SU-DHL-6 (cell line): ENCODE data around the gene TNNI3K.

ENCODE experiments used
- H2AFZ ChIP-seq: fragments of 200-600 bp; sonication (generic); 2 replicates; pipeline ENCODE4 v1.6.1; 2014; ENCODE audit warnings: low read depth, mild to moderate bottlenecking, moderate library complexity, mixed read lengths, antibody characterized with exemption, low read length; ENCODE audit not compliant: severe bottlenecking
- H3F3A ChIP-seq: fragments of 200-600 bp; shearing (Covaris generic); 2 replicates; pipeline ENCODE4 v1.6.0; 2016; ENCODE audit warnings: antibody characterized with exemption, mild to moderate bottlenecking; ENCODE audit not compliant: insufficient read depth
- H3K27ac ChIP-seq: fragments of 200-600 bp; sonication (generic); 2 replicates; pipeline ENCODE4 v1.5.1; 2016; ENCODE audit warnings: low read depth, mild to moderate bottlenecking, low read length, moderate library complexity, mixed read lengths
- H3K27me3 ChIP-seq: fragments of 200-600 bp; sonication (generic), shearing (Covaris generic); 2 replicates; pipeline ENCODE4 v1.6.0; 2014; ENCODE audit warnings: mild to moderate bottlenecking, low read length
- H3K36me3 ChIP-seq: fragments of 200-600 bp; sonication (generic); 2 replicates; pipeline ENCODE4 v1.6.1; 2014; ENCODE audit warnings: mild to moderate bottlenecking, low read length, mixed read lengths
- H3K4me2 ChIP-seq: fragments of 300-600, 200-600 bp; shearing (Covaris generic), sonication (generic); 2 replicates; pipeline ENCODE4 v1.6.0; 2014; ENCODE audit warnings: low read length, low read depth, mild to moderate bottlenecking; ENCODE audit not compliant: poor library complexity, severe bottlenecking
- H3K4me3 ChIP-seq: fragments of 200-600 bp; sonication (generic); 2 replicates; pipeline ENCODE4 v1.5.1; 2014; ENCODE audit warnings: antibody characterized with exemption, low read length, mild to moderate bottlenecking, mixed read lengths; ENCODE audit not compliant: insufficient read depth, poor library complexity, severe bottlenecking
- H3K79me2 ChIP-seq: fragments of 200-600 bp; sonication (generic); 2 replicates; pipeline ENCODE4 v1.6.1; 2014; ENCODE audit warnings: mild to moderate bottlenecking, low read length, moderate library complexity; ENCODE audit not compliant: insufficient read depth
- H3K9ac ChIP-seq: fragments of 200-600 bp; sonication (generic); 2 replicates; pipeline ENCODE4 v1.7.0; 2014; ENCODE audit warnings: mild to moderate bottlenecking, low read length
- H3K9me2 ChIP-seq: fragments of 200-600 bp; sonication (generic); replicated peaks from 2 replicates; pipeline ENCODE4 v1.6.1; 2014; ENCODE audit warnings: low read length; ENCODE audit not compliant: insufficient read depth
- H3K9me3 ChIP-seq: fragments of 200-600 bp; sonication (generic); 2 replicates; pipeline ENCODE4 v1.6.1; 2014; ENCODE audit warnings: low read length, mixed read lengths; ENCODE audit not compliant: insufficient read depth
- H4K20me1 ChIP-seq: fragments of 200-600 bp; sonication (generic); 2 replicates; pipeline ENCODE4 v1.6.1; 2014; ENCODE audit warnings: low read depth, mild to moderate bottlenecking, antibody characterized with exemption, low read length, moderate library complexity, mixed read lengths
- CTCF ChIP-seq: fragments of 200-600 bp; sonication (generic); IDR thresholded peaks from one replicate; pipeline ENCODE4 v1.5.1; 2017; ENCODE audit warnings: antibody characterized with exemption, mild to moderate bottlenecking, low read length, moderate library complexity; ENCODE audit not compliant: insufficient read depth, poor library complexity, severe bottlenecking
- EZH2phosphoT487 ChIP-seq: fragments of 200-600 bp; sonication (generic), shearing (Covaris generic); conservative IDR thresholded peaks from 2 replicates; pipeline ENCODE4 v1.6.1; 2018; ENCODE audit warnings: mild to moderate bottlenecking, antibody characterized with exemption, low read length, moderate library complexity, mixed read lengths

The TNNI3K gene

GRCh38 chr1:74549932-74550331, 314.7 kb downstream of the TNNI3K start:
- no peak overlapping the region for H3K4me3 ChIP-seq
- no peaks in the 10 kb centered on the region for H3K27me3 ChIP-seq
- H3K27ac ChIP-seq: no peak overlapping the region
- H3K4me2 ChIP-seq: no peak overlapping the region
- H3K79me2 ChIP-seq: no peaks in the 10 kb centered on the region
- H2AFZ ChIP-seq: no peak overlapping the region
- no peak overlapping the region for H3K9ac ChIP-seq
- H3F3A ChIP-seq: no peaks in the 10 kb centered on the region
- no peaks in the 10 kb centered on the region for H4K20me1 ChIP-seq
- no peaks in the 10 kb centered on the region for H3K9me3 ChIP-seq
- no peak for TF ChIP-seq CTCF
- TF ChIP-seq EZH2phosphoT487: no peak
- H3K9me2 ChIP-seq: no peaks in the 10 kb centered on the region
- no peaks in the 10 kb centered on the region for H3K36me3 ChIP-seq

GRCh38 chr1:74570797-74571492, 335.8 kb downstream of the TNNI3K start:
- Histone ChIP-seq H3K9me3 (no peaks in the 10 kb centered on the region), H3K27ac (no peak overlapping the region), H3K4me2 (no peak overlapping the region), H3K79me2 (no peaks in the 10 kb centered on the region), H2AFZ (no peak overlapping the region), H3K9me2 (no peaks in the 10 kb centered on the region), H3K27me3 (no peaks in the 10 kb centered on the region; the same call in 1 of the 2 replicates), H3K36me3 (no peaks in the 10 kb centered on the region), H3F3A (no peaks in the 10 kb centered on the region), H4K20me1 (no peaks in the 10 kb centered on the region), H3K4me3 (no peak overlapping the region), H3K9ac (no peak overlapping the region)
- TF ChIP-seq CTCF (no peak), EZH2phosphoT487 (no peak)

- H3F3A ChIP-seq: no peaks in the 10 kb centered on the region
- H3K79me2 ChIP-seq: no peaks in the 10 kb centered on the region
- H3K27ac ChIP-seq: no peak overlapping the region
- no peaks in the 10 kb centered on the region for H3K9me3 ChIP-seq
- no peak overlapping the region for H3K4me3 ChIP-seq
- no peak overlapping the region for H3K4me2 ChIP-seq
- no peaks in the 10 kb centered on the region for H4K20me1 ChIP-seq
- TF ChIP-seq EZH2phosphoT487: no peak
- TF ChIP-seq CTCF: no peak
- H3K36me3 ChIP-seq: no peaks in the 10 kb centered on the region
- H3K9me2 ChIP-seq: no peaks in the 10 kb centered on the region
- H2AFZ ChIP-seq: no peak overlapping the region
- H3K27me3 ChIP-seq: no peaks in the 10 kb centered on the region; the same call in 1 of the 2 replicates
- H3K9ac ChIP-seq: no peak overlapping the region
Observed at GRCh38 chr1:74571493-74571800, 336.3 kb downstream of the TNNI3K start.
